GM12864 (cell line): ENCODE data around the gene SEMA7A.
"Not testable (repeated sequence)": the region's sequence is repeated elsewhere in the genome, so short reads cannot be mapped to it uniquely, and the experiment has no call there.

ENCODE experiments used
- DNase-seq: peaks from one replicate; pipeline ENCODE4 v3.0.0-alpha.2; 2011; ENCODE audit warnings: low read depth
- H3K4me3 ChIP-seq: 2 replicates; pipeline ENCODE4 v1.5.1; 2011; ENCODE audit warnings: mild to moderate bottlenecking, low read depth, low read length, control low read depth
- CTCF ChIP-seq: IDR thresholded peaks from 2 replicates; pipeline ENCODE4 v1.5.1; 2011; ENCODE audit warnings: low read depth, mild to moderate bottlenecking, moderate library complexity, low read length, control low read depth, inconsistent platforms; ENCODE audit errors: missing control alignments

SEMA7A gene

GRCh38 chr15:74458473-74458872, 24.7 kb upstream of the SEMA7A start:
- DNase-seq, result no peak
- no peak for TF ChIP-seq CTCF
- no peak overlapping the region for H3K4me3 ChIP-seq

DNA sequence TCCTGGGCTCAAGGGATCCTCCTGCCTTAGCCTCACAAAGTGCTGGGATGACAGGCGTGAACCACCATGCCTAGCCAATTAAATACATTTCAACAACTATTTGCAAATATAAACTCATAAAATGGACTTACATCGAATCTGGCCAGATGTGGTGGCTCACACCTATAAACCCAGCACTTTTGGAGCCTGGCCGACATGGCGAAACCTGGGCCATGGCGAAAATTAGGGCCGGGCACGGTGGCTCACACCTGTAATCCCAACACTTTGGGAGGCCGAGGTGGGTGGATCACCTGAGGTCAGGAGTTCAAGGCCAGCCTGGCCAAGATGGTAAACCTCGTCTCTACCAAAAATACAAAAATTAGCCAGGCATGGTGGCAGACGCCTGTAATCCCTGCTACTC, 23.3 kb upstream of the SEMA7A start:
- H3K4me3 ChIP-seq, DNase-seq: not testable (repeated sequence)

DNA sequence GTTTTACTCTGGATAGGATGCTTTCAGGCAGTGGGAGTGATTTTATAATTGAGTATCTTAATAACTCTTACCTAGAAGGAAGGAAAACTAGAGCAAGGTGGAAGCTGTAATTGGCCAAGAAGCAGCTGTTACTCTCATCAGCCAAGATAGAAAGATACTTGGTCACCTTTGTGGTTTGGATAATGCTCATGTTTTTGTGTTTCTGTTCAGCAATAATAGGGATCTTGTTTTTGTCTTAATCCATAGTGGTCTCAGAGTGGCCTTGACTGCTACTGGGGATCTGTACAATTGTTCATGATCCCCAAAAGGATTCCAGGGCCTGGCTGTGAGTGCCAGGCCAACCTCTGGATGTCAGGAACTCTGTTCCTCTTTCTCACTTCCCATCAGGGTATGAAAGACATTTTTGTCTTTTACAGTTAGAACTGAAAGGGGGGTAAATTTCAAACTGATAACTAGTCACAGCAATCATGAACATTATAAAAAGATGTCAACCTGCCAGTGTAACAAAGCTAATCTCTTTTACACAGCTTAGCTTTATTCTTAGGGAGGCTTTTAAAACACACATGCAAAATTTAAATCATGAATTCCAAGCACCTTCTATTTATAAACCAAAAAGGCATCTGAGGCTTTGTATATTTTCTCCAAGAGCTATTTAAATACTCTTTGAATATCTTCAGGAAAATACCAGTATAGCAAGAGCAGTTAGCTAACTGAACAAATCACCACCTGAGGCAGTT, 21.2 kb upstream of the SEMA7A start:
- no peak overlapping the region for H3K4me3 ChIP-seq
- no peak for TF ChIP-seq CTCF
- no peak for DNase-seq

- TF ChIP-seq CTCF, result no peak
- DNase-seq, result no peak
- H3K4me3 ChIP-seq, result no peak overlapping the region
Observed at GRCh38 chr15:74453925-74454763, 20.4 kb upstream of the SEMA7A start.

DNA sequence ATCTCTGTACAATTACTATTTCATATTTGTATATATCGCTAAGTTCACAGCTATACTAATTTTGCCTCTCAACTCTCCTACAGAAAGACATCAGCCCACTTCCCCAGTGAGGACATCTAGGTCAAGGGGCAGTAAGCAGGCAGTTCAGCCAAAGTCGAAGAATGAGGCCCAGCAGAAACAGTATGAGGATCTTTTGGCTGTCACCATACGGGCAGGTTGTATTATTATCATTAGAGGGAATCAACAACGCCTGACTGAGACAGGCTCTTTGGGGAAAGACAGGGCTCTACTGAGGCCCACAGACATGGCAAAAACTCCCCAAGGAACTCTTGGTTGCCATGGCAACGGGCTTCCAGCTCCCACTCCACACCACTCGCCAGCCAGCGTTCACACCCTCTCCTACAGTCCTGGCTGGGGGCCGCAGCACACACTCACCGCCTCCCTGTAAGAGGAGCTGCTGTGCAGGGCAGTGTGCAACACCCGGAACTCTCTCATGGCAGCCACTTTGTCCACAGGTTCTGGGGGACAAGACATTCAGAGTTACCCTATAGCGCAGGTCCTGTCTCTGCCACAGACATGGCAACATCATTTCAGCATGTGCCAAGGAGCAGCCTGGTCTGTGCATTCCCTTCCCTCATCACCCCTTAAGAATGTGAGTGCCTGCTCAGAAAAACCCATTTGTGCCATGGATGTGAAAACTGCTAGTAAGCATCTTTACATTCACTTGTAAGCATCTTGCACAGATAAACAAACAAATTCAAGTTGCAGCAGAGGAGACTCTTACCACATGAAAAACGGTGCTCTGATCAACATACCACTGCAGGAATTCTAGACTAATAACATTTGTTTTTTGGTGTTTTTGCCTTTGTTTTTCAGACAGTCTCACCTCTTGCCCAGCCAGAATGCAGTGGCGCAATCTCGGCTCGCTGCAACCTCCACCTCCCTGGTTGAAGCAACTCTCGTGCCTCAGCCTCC, 18.4 kb upstream of the SEMA7A start:
- no peak for DNase-seq
- H3K4me3 ChIP-seq, result no peak overlapping the region
- TF ChIP-seq CTCF, result no peak

GRCh38 chr15:74451322-74451721, 17.6 kb upstream of the SEMA7A start:
- TF ChIP-seq CTCF, result no peak
- no peak for DNase-seq
- H3K4me3 ChIP-seq, result no peak overlapping the region
